ENCODE results near the gene DNAH2. TPM values are rescaled to one million over a fixed set of nuclear protein-coding genes. Genes with fewer than 3 reads are reported as not detected.

DNAH2 gene
- total RNA-seq, 4 donors from 2014 or later = under 0.01 to 0.10 (median 0.05) TPM; not detected in 1

DNA sequence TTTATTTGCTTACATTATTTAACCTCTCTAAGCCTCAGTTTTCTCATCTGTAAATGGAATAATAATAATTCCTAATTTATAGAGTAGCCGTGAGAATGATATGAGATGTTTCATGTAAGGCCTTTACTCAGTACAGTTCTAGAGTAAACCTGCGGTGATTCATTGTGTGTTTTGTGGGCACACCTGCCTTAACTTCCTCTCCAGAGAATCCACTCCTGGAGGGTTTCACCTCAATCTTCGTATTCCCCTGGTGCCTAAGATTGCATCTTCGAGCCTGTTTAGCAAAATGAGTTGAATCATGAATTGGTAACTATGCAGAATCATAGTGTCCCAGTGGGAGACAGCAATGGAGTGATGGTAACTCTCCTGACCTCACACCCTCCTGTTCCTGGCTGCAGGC, 52.3 kb downstream of the DNAH2 start:
- no peak for TF ChIP-seq POLR2A (IDR thresholded peaks at IDR 0.05)
- TF ChIP-seq, protein P1, sequence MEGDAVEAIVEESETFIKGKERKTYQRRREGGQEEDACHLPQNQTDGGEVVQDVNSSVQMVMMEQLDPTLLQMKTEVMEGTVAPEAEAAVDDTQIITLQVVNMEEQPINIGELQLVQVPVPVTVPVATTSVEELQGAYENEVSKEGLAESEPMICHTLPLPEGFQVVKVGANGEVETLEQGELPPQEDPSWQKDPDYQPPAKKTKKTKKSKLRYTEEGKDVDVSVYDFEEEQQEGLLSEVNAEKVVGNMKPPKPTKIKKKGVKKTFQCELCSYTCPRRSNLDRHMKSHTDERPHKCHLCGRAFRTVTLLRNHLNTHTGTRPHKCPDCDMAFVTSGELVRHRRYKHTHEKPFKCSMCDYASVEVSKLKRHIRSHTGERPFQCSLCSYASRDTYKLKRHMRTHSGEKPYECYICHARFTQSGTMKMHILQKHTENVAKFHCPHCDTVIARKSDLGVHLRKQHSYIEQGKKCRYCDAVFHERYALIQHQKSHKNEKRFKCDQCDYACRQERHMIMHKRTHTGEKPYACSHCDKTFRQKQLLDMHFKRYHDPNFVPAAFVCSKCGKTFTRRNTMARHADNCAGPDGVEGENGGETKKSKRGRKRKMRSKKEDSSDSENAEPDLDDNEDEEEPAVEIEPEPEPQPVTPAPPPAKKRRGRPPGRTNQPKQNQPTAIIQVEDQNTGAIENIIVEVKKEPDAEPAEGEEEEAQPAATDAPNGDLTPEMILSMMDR (IDR thresholded peaks at IDR 0.05) = no peak
- intact Hi-C loops (cut with DNase I; ENCODE audit: low total_unique reads) = no loop called here
- no peak for DNase-seq (ENCODE audit: low spot score in 2 of 2)
- no peak overlapping the region for H3K4me3 ChIP-seq (ENCODE audit: low read depth, poor library complexity, severe bottlenecking)
- WGBS, 2 donors = 82 to 91% methylated on average over 4 of the region's 4 CpGs

DNA sequence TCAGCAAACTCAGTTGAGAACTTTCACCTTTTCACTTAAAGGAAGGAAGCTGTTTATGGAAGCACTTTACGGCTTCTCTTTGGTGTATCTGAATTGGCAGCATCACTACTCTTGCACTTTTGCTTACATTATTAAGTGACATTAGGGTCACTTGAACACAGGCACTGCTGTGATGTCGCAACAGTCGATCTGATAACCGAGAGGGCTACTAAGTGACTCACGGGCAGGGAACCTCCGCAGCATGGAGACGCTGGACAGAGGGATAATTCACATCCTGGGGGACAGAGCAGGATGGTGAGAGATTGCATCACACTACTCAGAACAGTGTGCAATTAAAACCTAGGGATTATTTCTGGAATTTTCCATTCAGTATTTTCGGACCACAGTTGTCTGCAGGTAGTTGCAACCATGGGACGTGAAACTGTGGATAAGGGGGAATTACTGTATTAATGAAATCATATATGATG, 56.5 kb downstream of the DNAH2 start:
- WGBS, 2 donors = 75 to 76% methylated on average over 9 of the region's 9 CpGs
- no peak overlapping the region for H3K4me3 ChIP-seq (ENCODE audit: low read depth, poor library complexity, severe bottlenecking)
- DNase-seq (ENCODE audit: low spot score in 2 of 2) = no peak
- no peak for TF ChIP-seq POLR2A (IDR thresholded peaks at IDR 0.05)
- TF ChIP-seq, protein P1 (IDR thresholded peaks at IDR 0.05) = no peak
- intact Hi-C loops (cut with DNase I; ENCODE audit: low total_unique reads) = no loop called here

DNA sequence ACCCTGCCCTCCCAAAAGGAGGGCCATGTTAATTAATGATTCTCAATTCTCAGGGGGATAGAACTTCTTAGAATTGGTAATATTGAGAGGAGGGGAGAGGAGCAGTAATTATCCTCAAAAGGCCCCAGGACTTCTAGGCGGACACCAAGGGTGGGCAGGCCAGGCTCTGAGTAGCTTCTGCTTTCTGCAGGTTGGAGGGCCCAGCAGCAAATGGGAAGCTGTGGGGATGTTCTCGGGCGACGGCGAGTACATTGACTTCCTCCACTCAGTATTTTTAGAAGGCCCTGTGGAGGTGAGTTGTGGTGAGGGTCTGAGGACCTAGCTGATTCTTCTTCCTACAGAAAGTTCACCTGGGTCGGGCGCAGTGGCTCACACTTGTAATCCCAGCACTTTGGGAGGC, 57.5 kb downstream of the DNAH2 start:
- TF ChIP-seq POLR2A (IDR thresholded peaks at IDR 0.05) = no peak
- TF ChIP-seq, protein P1 (IDR thresholded peaks at IDR 0.05) = no peak

DNA sequence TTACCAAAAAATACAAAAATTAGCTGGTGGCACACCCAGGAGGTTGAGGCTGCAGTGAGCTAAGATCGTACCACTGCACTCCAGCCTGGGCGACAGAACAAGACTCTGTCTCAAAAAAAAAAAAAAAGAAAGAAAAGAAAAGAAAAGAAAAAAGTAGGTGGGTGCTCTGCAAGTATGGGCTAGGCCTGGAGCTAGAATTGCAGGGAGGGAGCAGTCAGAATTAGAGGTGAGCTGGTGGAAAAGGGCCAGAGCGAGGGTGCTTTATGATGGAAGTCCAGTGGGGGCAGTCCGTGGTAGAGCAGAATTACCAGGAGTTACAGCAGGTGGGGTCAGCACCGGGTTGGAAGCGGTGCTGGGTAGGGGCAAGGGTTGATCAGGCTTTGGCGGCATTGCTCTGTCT, 59.5 kb downstream of the DNAH2 start:
- WGBS, 2 donors = 81 to 92% methylated on average over 7 of the region's 7 CpGs
- intact Hi-C loops (cut with DNase I; ENCODE audit: low total_unique reads) = no loop called here

More for the DNA sequence above, 57.5 kb downstream of the DNAH2 start:
- intact Hi-C loops (cut with DNase I; ENCODE audit: low total_unique reads) = no loop called here
- 89 to 91% methylated on average over 7 of the region's 7 CpGs for WGBS, 2 donors
- DNase-seq (ENCODE audit: low spot score in 2 of 2) = no peak
- H3K4me3 ChIP-seq (ENCODE audit: low read depth, poor library complexity, severe bottlenecking) = no peak overlapping the region

DNA sequence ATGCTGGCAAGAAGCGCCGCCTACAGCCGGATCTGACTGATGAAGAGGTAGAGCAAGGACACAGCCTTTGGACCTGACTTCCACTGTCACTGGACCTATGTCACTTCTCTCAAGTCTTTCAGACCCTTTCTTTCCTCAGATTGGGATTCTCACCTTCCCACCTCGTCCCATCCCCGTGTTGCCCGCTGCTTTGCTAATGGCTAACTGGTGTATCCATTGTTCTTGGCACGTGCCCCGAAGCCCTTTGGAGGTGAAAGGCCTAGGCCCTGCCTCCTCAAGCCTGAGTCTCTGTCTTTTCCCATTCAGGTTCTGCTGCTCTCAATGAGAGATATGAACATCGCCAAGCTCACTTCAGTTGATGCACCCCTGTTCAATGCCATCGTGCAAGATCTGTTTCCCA, 63.2 kb downstream of the DNAH2 start:
- 92 to 94% methylated on average over 10 of the region's 10 CpGs for WGBS, 2 donors
- no peak overlapping the region for H3K4me3 ChIP-seq (ENCODE audit: low read depth, poor library complexity, severe bottlenecking)
- DNase-seq (ENCODE audit: low spot score in 2 of 2) = no peak
- TF ChIP-seq, protein P1 (IDR thresholded peaks at IDR 0.05) = no peak
- TF ChIP-seq POLR2A (IDR thresholded peaks at IDR 0.05) = no peak
- intact Hi-C loops (cut with DNase I; ENCODE audit: low total_unique reads) = no loop called here

More for the DNA sequence above, 59.5 kb downstream of the DNAH2 start:
- TF ChIP-seq POLR2A (IDR thresholded peaks at IDR 0.05) = no peak
- TF ChIP-seq, protein P1 (IDR thresholded peaks at IDR 0.05) = no peak
- DNase-seq (ENCODE audit: low spot score in 2 of 2) = no peak
- H3K4me3 ChIP-seq (ENCODE audit: low read depth, poor library complexity, severe bottlenecking) = no peak overlapping the region

DNA sequence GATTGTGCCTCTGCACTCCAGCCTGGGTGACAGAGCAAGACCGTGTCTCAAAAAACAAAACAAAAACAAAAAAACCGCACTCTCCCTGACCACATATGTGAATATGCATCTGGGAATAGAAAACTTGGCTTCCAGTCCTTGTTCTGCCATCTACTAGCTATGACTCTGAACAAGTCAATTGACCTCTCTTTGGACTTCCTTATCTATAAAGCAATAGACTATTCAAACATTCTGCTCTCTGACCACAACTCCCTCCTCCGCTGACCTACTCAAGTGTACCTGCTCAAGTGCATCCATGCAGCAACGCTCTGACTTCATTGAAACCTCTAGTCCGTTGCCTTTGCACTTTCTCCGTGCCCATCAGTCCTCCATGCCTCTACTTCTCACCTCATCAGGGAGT, 63.9 kb downstream of the DNAH2 start:
- intact Hi-C loops (cut with DNase I; ENCODE audit: low total_unique reads) = no loop called here
- no peak for DNase-seq (ENCODE audit: low spot score in 2 of 2)
- WGBS, 2 donors = 79 to 82% methylated on average over 6 of the region's 6 CpGs
- no peak overlapping the region for H3K4me3 ChIP-seq (ENCODE audit: low read depth, poor library complexity, severe bottlenecking)
- TF ChIP-seq, protein P1 (IDR thresholded peaks at IDR 0.05) = no peak
- TF ChIP-seq POLR2A (IDR thresholded peaks at IDR 0.05) = no peak
